ENCODE data around the gene TRIOBP. TPM values are rescaled to one million over a fixed set of nuclear protein-coding genes. Genes with fewer than 3 reads are reported as not detected.

Gene TRIOBP
- total and polyA plus RNA-seq, 2 of the 4 experiments (the other 2 are of a cell fraction) = 46.4 to 69.8 TPM

DNA sequence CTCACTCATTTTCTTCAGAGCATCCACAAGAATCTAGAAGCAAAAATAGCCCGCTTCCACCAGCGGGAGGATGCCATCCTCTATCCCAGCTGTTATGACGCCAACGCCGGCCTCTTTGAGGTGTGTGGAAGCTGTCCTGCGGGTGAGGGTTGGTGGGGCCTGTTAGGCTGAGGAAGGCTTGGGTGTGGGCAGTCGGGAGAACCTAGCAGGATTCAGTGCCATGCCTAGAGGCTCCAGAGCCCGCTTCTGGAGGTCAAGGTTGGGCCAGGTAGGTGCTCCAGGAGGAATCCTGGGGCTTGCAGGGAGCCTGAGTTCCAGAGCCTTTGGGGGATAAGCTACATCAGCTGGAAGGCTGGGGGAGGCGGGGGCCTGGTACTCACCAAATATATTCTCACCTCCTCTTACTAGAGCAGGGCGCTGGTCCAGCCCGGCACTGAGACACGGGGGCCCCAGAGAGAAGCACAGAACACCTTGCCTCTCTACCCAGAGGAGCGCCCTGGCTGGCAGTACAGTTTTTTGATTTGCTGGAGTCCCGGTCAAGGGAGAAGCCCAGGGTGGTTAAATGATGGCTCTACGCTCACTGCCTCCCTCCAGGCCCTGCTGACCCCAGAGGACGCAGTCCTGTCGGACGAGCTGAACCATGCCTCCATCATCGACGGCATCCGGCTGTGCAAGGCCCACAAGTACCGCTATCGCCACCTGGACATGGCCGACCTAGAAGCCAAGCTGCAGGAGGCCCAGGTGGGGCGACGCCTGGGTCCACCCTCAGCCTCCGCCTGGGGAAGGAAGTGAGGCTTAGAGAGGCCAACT lies 116.2 kb downstream of the TRIOBP start:
- peaks cover 3% of the 10 kb centered on the region for H3K4me1 ChIP-seq (ENCODE audit: control insufficient read depth, insufficient read depth, low read length)
- no peak overlapping the region for H2AK5ac ChIP-seq (ENCODE audit: low read depth, low read length)
- no peak overlapping the region for H2BK5ac ChIP-seq (ENCODE audit: low read depth, low read length, poor library complexity, severe bottlenecking)
- peaks cover 0 to 20% of the 10 kb centered on the region in 2 experiments; a peak in 2 of 4 replicates for H3K79me1 ChIP-seq (ENCODE audit: low read depth in 1 of 2, low read length in 2 of 2)
- no peaks in the 10 kb centered on the region for H3K27me3 ChIP-seq (ENCODE audit: control insufficient read depth, insufficient read depth, low read length)
- dilution Hi-C loops (cut with HindIII; ENCODE audit: low sequenced_read_pairs, unreplicated experiment) = no loop called here
- H3K27ac ChIP-seq (ENCODE audit: insufficient read depth, low read length) = no peak overlapping the region
- no peak overlapping the region for H4K8ac ChIP-seq (ENCODE audit: low read depth in 2 of 2, low read length in 2 of 2)
- no peak overlapping the region for H3K14ac ChIP-seq (replicated peaks; ENCODE audit: low read depth, low read length)
- TF ChIP-seq POLR2A (IDR thresholded peaks at IDR 0.05; ENCODE audit: low read depth, low read length) (no peak), SMC3 (IDR thresholded peaks at IDR 0.05; ENCODE audit: low read depth, low read length) (no peak), NFE2L2 (IDR thresholded peaks at IDR 0.05; ENCODE audit: low read depth, low read length) (no peak), RFX5 (IDR thresholded peaks at IDR 0.05; ENCODE audit: low read depth, low read length) (no peak), MAZ (IDR thresholded peaks at IDR 0.05; ENCODE audit: borderline replicate concordance, low read depth, low read length) (no peak), MAFK (IDR thresholded peaks at IDR 0.05; ENCODE audit: low read depth, low read length) (no peak)
- H2BK120ac ChIP-seq (ENCODE audit: low read depth, low read length) = no peak overlapping the region
- no peak for ATAC-seq (ENCODE audit: low read depth)
- H2BK15ac ChIP-seq (ENCODE audit: low read depth, low read length) = no peak overlapping the region
- H3K4ac ChIP-seq (ENCODE audit: low read depth, low read length) = no peak overlapping the region
- POLR2A ChIA-PET (ENCODE audit: unreplicated experiment) = no interaction called here
- no peak overlapping the region for H3K4me2 ChIP-seq (ENCODE audit: low read depth, low read length)
- no peak overlapping the region for H2AFZ ChIP-seq (replicated peaks; ENCODE audit: low read length, poor library complexity)
- no peak for DNase-seq
- CTCF ChIA-PET = no interaction called here
- H3K56ac ChIP-seq (ENCODE audit: extremely low read depth, insufficient read depth, low read length) = no peak overlapping the region
- no peaks in the 10 kb centered on the region; the same call in 1 of the 2 replicates for H4K20me1 ChIP-seq (ENCODE audit: insufficient read depth, low read length)
- in situ Hi-C loops (cut with MboI; ENCODE audit: low sequenced_read_pairs) = no loop called here
- no peak overlapping the region for H2AK9ac ChIP-seq (replicated peaks; ENCODE audit: low read depth, low read length, poor library complexity)
- no peak overlapping the region for H3K23ac ChIP-seq (ENCODE audit: low read depth, low read length)
- no peak overlapping the region for H4K91ac ChIP-seq (ENCODE audit: insufficient read depth, low read depth, low read length)
- no peak overlapping the region for H3K9ac ChIP-seq (ENCODE audit: low read depth, low read length)
- no peak overlapping the region for H3K18ac ChIP-seq (ENCODE audit: low read depth, low read length)
- WGBS, 2 experiments (ENCODE audit: extremely low coverage in 2 of 2, insufficient read length in 1 of 2) = 92% methylated on average over 6 of the region's 27 CpGs; no CpG with 5 or more reads in 1 of the 2 experiments
- no peak overlapping the region for H2BK20ac ChIP-seq (ENCODE audit: low read depth, low read length)
- H3K4me3 ChIP-seq (ENCODE audit: insufficient read depth, low read depth, low read length) = no peak overlapping the region
- H4K5ac ChIP-seq (ENCODE audit: low read depth, low read length) = no peak overlapping the region
- intact Hi-C loops (cut with micrococcal nuclease) = no loop called here
- BruUV-seq (replicated peaks) = no TSS peak
- peaks cover 7% of the 10 kb centered on the region; the same call in 1 of the 2 replicates for H3K36me3 ChIP-seq (ENCODE audit: control insufficient read depth, insufficient read depth, low read length)
- H3K9me3 ChIP-seq (ENCODE audit: control insufficient read depth, insufficient read depth, low read length) = no peaks in the 10 kb centered on the region
- H3K9me1 ChIP-seq (ENCODE audit: insufficient read depth, low read length) = no peaks in the 10 kb centered on the region

Data from IMR-90 (cell line).